Astrocyte (in vitro differentiated cells and primary cell): ENCODE measurements around the gene GNA15. TPM values are rescaled to one million over a fixed set of nuclear protein-coding genes. Genes with fewer than 3 reads are reported as not detected.

Experiments used
- DNase-seq: peaks from one replicate; pipeline ENCODE4 v3.0.0-alpha.2; 2010; ENCODE audit warnings: low read depth
- FAIRE-seq: peaks from 2 replicates; lab custom pipeline; 2011; peaks lifted over from hg19 to GRCh38; lab: Jason Lieb, UNC
- H2AFZ ChIP-seq: 2 replicates; pipeline ENCODE4 v1.6.0; 2012; ENCODE audit warnings: low read depth, low read length, inconsistent platforms
- H3K27ac ChIP-seq: 2 replicates; pipeline ENCODE4 v1.5.1; 2011; ENCODE audit warnings: low read depth, low read length, inconsistent platforms
- H3K27me3 ChIP-seq: 2 replicates; pipeline ENCODE4 v1.6.0; 2011; ENCODE audit warnings: low read length, inconsistent platforms; ENCODE audit not compliant: insufficient read depth
- H3K36me3 ChIP-seq: 2 replicates; pipeline ENCODE4 v1.5.1; 2011; ENCODE audit warnings: low read length, inconsistent platforms; ENCODE audit not compliant: insufficient read depth
- H3K4me1 ChIP-seq: 2 replicates; pipeline ENCODE4 v1.5.1; 2011; ENCODE audit warnings: low read length, inconsistent platforms; ENCODE audit not compliant: insufficient read depth
- H3K4me2 ChIP-seq: 2 replicates; pipeline ENCODE4 v1.6.0; 2012; ENCODE audit warnings: low read length, inconsistent platforms
- H3K4me3 ChIP-seq: 2 replicates; pipeline ENCODE4 v1.5.1; 2011; ENCODE audit warnings: low read depth, mild to moderate bottlenecking, low read length, inconsistent platforms; ENCODE audit not compliant: insufficient read depth
- H3K79me2 ChIP-seq: 2 replicates; pipeline ENCODE4 v1.6.0; 2012; ENCODE audit warnings: mild to moderate bottlenecking, low read length, inconsistent platforms; ENCODE audit not compliant: insufficient read depth
- H3K9ac ChIP-seq: 2 replicates; pipeline ENCODE4 v1.6.0; 2012; ENCODE audit warnings: mild to moderate bottlenecking, low read length, inconsistent platforms
- H3K9me3 ChIP-seq: 2 replicates; pipeline ENCODE4 v1.5.1; 2012; ENCODE audit warnings: low read depth, mild to moderate bottlenecking, low read length, inconsistent platforms; ENCODE audit not compliant: insufficient read depth
- H4K20me1 ChIP-seq: 2 replicates; pipeline ENCODE4 v1.6.0; 2012; ENCODE audit warnings: low read length, inconsistent platforms; ENCODE audit not compliant: insufficient read depth
- H3K27ac Mint-ChIP-seq: one replicate; pipeline ENCODE4 v1.8.0; 2021; ENCODE audit warnings: mild to moderate bottlenecking, mixed read lengths; ENCODE audit not compliant: unreplicated experiment
- H3K27me3 Mint-ChIP-seq: one replicate; pipeline ENCODE4 v1.8.0; 2021; ENCODE audit warnings: low read depth, mixed read lengths; ENCODE audit not compliant: unreplicated experiment
- H3K36me3 Mint-ChIP-seq: one replicate; pipeline ENCODE4 v1.8.0; 2021; ENCODE audit warnings: low read depth, mixed read lengths; ENCODE audit not compliant: unreplicated experiment
- H3K4me1 Mint-ChIP-seq: one replicate; pipeline ENCODE4 v1.8.0; 2021; ENCODE audit warnings: low read depth, mixed read lengths; ENCODE audit not compliant: unreplicated experiment
- H3K4me3 Mint-ChIP-seq: one replicate; pipeline ENCODE4 v1.8.0; 2021; ENCODE audit warnings: mild to moderate bottlenecking, moderate library complexity, mixed read lengths; ENCODE audit not compliant: unreplicated experiment
- H3K9me3 Mint-ChIP-seq: one replicate; pipeline ENCODE4 v1.8.0; 2021; ENCODE audit warnings: mild to moderate bottlenecking, mixed read lengths; ENCODE audit not compliant: unreplicated experiment
- EZH2 ChIP-seq: IDR thresholded peaks from 2 replicates; pipeline ENCODE4 v1.6.1; 2012; ENCODE audit warnings: mild to moderate bottlenecking, low read length, inconsistent platforms; ENCODE audit not compliant: insufficient read depth
- total RNA-seq: library from RNA; stranded (reverse); gene quantifications from 2 replicates; pipeline ENCODE4 v1.2.1, GENCODE V29; 2021
- TF ChIP-seq, protein P1 (sequence below): IDR thresholded peaks from 2 replicates; pipeline ENCODE4 v1.5.1; 2011; ENCODE audit warnings: low read depth, mild to moderate bottlenecking, inconsistent platforms, low read length, moderate library complexity; ENCODE audit not compliant: insufficient read depth

GNA15 gene
- total RNA-seq, 1 donor from 2014 or later = not detected

DNA sequence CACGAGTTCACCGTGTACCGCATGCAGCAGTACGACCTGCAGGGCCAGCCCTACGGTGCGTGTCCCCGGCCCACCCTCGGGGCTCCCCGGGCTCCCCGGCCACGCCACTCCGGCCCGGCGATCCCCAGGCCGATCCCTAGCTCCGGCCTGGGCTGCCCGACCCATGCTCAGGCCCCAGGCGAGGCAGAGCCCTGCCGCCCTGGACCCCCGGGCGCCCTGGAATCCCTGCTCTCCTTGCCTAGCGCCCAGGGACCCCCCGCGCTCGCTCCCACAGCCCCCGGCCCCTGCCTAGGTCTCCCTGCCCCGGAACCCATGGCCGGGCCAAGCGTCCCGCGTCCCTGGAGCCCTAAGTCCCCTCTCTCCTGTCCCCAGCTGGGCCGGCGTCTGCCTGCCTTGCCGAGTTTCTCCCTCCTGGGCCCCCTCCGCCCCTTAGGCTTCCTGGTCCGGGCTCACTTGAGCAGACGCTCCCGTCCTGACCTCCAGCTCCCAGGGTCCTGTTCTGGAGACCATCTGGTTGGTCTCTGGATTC is 50.4 kb downstream of the GNA15 start:
- Histone ChIP-seq H3K79me2 (peaks cover 55% of the 10 kb centered on the region), H3K27ac (peak overlapping the region; percentile 62), H3K4me3 (peak overlapping the region; percentile 74), H4K20me1 (peaks cover 38% of the 10 kb centered on the region), H3K4me2 (peak overlapping the region; percentile 95), H3K27me3 (no peaks in the 10 kb centered on the region), H3K4me1 (peaks cover 8% of the 10 kb centered on the region), H3K9ac (peak overlapping the region; percentile 89), H3K36me3 (no peaks in the 10 kb centered on the region), H3K9me3 (no peaks in the 10 kb centered on the region), H2AFZ (peak overlapping the region; percentile 89)
- peaks cover 2% of the 10 kb centered on the region for H3K36me3 Mint-ChIP-seq
- FAIRE-seq (no peak), DNase-seq (peak; percentile 12)
- no peak for TF ChIP-seq EZH2
- TF ChIP-seq, protein P1, sequence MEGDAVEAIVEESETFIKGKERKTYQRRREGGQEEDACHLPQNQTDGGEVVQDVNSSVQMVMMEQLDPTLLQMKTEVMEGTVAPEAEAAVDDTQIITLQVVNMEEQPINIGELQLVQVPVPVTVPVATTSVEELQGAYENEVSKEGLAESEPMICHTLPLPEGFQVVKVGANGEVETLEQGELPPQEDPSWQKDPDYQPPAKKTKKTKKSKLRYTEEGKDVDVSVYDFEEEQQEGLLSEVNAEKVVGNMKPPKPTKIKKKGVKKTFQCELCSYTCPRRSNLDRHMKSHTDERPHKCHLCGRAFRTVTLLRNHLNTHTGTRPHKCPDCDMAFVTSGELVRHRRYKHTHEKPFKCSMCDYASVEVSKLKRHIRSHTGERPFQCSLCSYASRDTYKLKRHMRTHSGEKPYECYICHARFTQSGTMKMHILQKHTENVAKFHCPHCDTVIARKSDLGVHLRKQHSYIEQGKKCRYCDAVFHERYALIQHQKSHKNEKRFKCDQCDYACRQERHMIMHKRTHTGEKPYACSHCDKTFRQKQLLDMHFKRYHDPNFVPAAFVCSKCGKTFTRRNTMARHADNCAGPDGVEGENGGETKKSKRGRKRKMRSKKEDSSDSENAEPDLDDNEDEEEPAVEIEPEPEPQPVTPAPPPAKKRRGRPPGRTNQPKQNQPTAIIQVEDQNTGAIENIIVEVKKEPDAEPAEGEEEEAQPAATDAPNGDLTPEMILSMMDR = no peak
- H3K27ac Mint-ChIP-seq = peak overlapping the region; percentile 87
- peaks cover 12% of the 10 kb centered on the region for H3K4me1 Mint-ChIP-seq
- H3K27me3 Mint-ChIP-seq = no peaks in the 10 kb centered on the region
- peak overlapping the region; percentile 98 for H3K4me3 Mint-ChIP-seq
- H3K9me3 Mint-ChIP-seq = peaks cover 1% of the 10 kb centered on the region

DNA sequence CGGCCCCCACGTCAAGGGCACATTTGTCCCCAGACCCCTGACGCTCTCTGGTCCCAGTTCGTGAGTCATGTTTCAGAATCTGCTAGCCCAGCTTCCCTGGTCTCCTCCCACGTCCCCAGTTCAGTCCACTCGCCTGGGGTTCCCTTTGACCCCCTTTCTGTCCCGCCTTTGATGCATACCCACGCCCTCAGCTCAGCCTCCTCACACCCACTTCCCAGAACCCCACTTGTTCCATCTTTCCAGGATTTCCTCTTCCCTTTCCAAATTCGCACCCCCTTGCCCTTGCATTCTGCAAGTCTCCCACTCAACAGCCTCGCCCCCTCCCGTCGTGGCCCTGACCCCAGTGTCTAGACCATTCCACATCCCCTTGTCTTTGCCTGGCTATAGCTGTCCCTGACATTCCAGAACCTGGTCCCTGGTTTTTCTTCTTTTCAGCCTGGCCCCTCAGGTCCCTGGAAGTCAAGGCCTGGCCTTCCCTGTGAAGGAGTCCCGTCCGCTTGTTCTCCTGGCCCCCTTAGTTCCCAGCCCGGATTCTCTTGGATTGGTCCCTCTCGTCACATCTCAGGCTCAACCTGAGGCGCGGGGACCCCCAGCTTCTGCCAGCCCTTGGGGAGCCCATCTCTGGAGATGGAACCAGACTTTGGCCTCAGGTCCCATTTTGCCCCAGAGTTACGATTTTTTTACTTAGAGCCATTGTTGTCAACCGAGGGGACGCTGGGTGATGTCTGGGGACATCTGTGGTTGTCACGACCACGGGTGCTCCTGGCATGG is 51.2 kb downstream of the GNA15 start:
- Histone ChIP-seq H3K4me1 (peaks cover 8% of the 10 kb centered on the region), H2AFZ (no peak overlapping the region), H3K27ac (peak overlapping the region; percentile 62), H3K27me3 (no peaks in the 10 kb centered on the region), H3K9me3 (no peaks in the 10 kb centered on the region), H3K36me3 (no peaks in the 10 kb centered on the region), H3K4me2 (peak overlapping the region; percentile 95), H4K20me1 (peaks cover 47% of the 10 kb centered on the region), H3K4me3 (peak overlapping the region; percentile 74), H3K79me2 (peaks cover 62% of the 10 kb centered on the region), H3K9ac (peak overlapping the region; percentile 89)
- TF ChIP-seq, protein P1 = no peak
- TF ChIP-seq EZH2 = no peak
- FAIRE-seq = no peak
- Mint-ChIP-seq H3K36me3 (peaks cover 2% of the 10 kb centered on the region), H3K27me3 (no peaks in the 10 kb centered on the region), H3K4me3 (peak overlapping the region; percentile 98), H3K4me1 (peaks cover 12% of the 10 kb centered on the region), H3K27ac (peak overlapping the region; percentile 87), H3K9me3 (peaks cover 1% of the 10 kb centered on the region)
- no peak for DNase-seq
